GM18520 (cell line): ENCODE measurements around the gene KLLN.
"Not testable (repeated sequence)": the region's sequence is repeated elsewhere in the genome, so short reads cannot be mapped to it uniquely, and the experiment has no call there.

Experiments
- ATAC-seq: cut with Tn5 transposase; IDR thresholded peaks from one replicate; pipeline ENCODE4 v1.9.1; 2021; ENCODE audit not compliant: unreplicated experiment

KLLN gene

GRCh38 chr10:87863053-87863943 is at the start of gene KLLN, which contains the start of gene PTEN:
KLLN (minus strand) TSS chr10:87863533; CDS start chr10:87862487, 1,046 bp downstream.
PTEN (plus strand) TSS chr10:87863625; CDS start chr10:87864470, 845 bp downstream.
- peak; percentile 35 for ATAC-seq

GRCh38 chr10:87903396-87903795 is 40.1 kb upstream of the KLLN start:
- not testable (repeated sequence) for ATAC-seq

GRCh38 chr10:87897957-87898356 is 34.6 kb upstream of the KLLN start:
- not testable (repeated sequence) for ATAC-seq

- no peak for ATAC-seq
These were observed 32.9 kb upstream of the KLLN start for GRCh38 chr10:87896216-87896615.

GRCh38 chr10:87895430-87895829 is 32.1 kb upstream of the KLLN start:
- ATAC-seq: no peak

- no peak for ATAC-seq
These were observed 24.4 kb upstream of the KLLN start for GRCh38 chr10:87887548-87888289.

GRCh38 chr10:87887146-87887545 is 23.8 kb upstream of the KLLN start:
- no peak for ATAC-seq

- ATAC-seq: no peak
These were observed 23.3 kb upstream of the KLLN start for GRCh38 chr10:87886635-87887034.

GRCh38 chr10:87882555-87883294 is 19.4 kb upstream of the KLLN start:
- ATAC-seq: no peak

- ATAC-seq: not testable (repeated sequence)
These were observed 18.2 kb upstream of the KLLN start for GRCh38 chr10:87881373-87882059.

- no peak for ATAC-seq
These were observed 17.0 kb upstream of the KLLN start for GRCh38 chr10:87880336-87880735.

GRCh38 chr10:87878664-87879459 is 15.5 kb upstream of the KLLN start:
- no peak for ATAC-seq

- ATAC-seq: no peak
These were observed 12.7 kb upstream of the KLLN start for GRCh38 chr10:87875929-87876571.

- no peak for ATAC-seq
These were observed 10.3 kb upstream of the KLLN start for GRCh38 chr10:87873656-87874055.

- no peak for ATAC-seq
These were observed 9.5 kb upstream of the KLLN start for GRCh38 chr10:87872828-87873227.

- no peak for ATAC-seq
These were observed 6.6 kb upstream of the KLLN start for GRCh38 chr10:87869773-87870551.

GRCh38 chr10:87869139-87869538 is 5.8 kb upstream of the KLLN start:
- not testable (repeated sequence) for ATAC-seq

GRCh38 chr10:87868277-87868676 is 4.9 kb upstream of the KLLN start:
- ATAC-seq: no peak

GRCh38 chr10:87867453-87867852 is 4.1 kb upstream of the KLLN start:
- no peak for ATAC-seq
